GM21576 (cell line): ENCODE results near the gene ZNF683.
"Not testable (repeated sequence)": the region's sequence is repeated elsewhere in the genome, so short reads cannot be mapped to it uniquely, and the experiment has no call there.

ENCODE experiments used
- ATAC-seq: cut with Tn5 transposase; IDR thresholded peaks from one replicate; pipeline ENCODE4 v1.9.1; 2021; ENCODE audit warnings: mild to moderate bottlenecking, moderate library complexity; ENCODE audit not compliant: unreplicated experiment

Gene ZNF683

GRCh38 chr1:26387447-26387846 is 14.9 kb upstream of the ZNF683 start:
- ATAC-seq: no peak

GRCh38 chr1:26385063-26385462 is 12.5 kb upstream of the ZNF683 start:
- ATAC-seq: not testable (repeated sequence)

GRCh38 chr1:26384076-26384475 is 11.5 kb upstream of the ZNF683 start:
- no peak for ATAC-seq

- no peak for ATAC-seq
Observed at GRCh38 chr1:26378879-26379251, 6.3 kb upstream of the ZNF683 start.

GRCh38 chr1:26378088-26378878 is 5.7 kb upstream of the ZNF683 start:
- no peak for ATAC-seq

- ATAC-seq: no peak
Observed at GRCh38 chr1:26376050-26376449, 3.5 kb upstream of the ZNF683 start.

GRCh38 chr1:26375081-26375480 is 2.5 kb upstream of the ZNF683 start:
- no peak for ATAC-seq

- not testable (repeated sequence) for ATAC-seq
Observed at GRCh38 chr1:26374361-26374760, 1.8 kb upstream of the ZNF683 start.

GRCh38 chr1:26373789-26374188 is 1.2 kb upstream of the ZNF683 start:
- ATAC-seq: no peak

GRCh38 chr1:26373281-26373680 is 731 bp upstream of the ZNF683 start:
- no peak for ATAC-seq

- ATAC-seq: no peak
Observed at GRCh38 chr1:26372039-26372438, 511 bp downstream of the ZNF683 start.

- no peak for ATAC-seq
Observed at GRCh38 chr1:26370591-26371382, 1.8 kb downstream of the ZNF683 start.

- ATAC-seq: no peak
Observed at GRCh38 chr1:26368486-26368885, 4.1 kb downstream of the ZNF683 start.

GRCh38 chr1:26368006-26368405 is 4.5 kb downstream of the ZNF683 start:
- no peak for ATAC-seq

GRCh38 chr1:26367441-26367840 is 5.1 kb downstream of the ZNF683 start:
- ATAC-seq: no peak

GRCh38 chr1:26364956-26365355 is 7.6 kb downstream of the ZNF683 start:
- ATAC-seq: no peak

- ATAC-seq: peak; percentile 50
Observed at GRCh38 chr1:26363549-26364448, 8.8 kb downstream of the ZNF683 start.

GRCh38 chr1:26362331-26362730 is 10.2 kb downstream of the ZNF683 start:
- no peak for ATAC-seq

GRCh38 chr1:26361605-26362122 is 10.9 kb downstream of the ZNF683 start:
- no peak for ATAC-seq

GRCh38 chr1:26360807-26361604 is 11.5 kb downstream of the ZNF683 start:
- no peak for ATAC-seq
